ENCODE data around the gene MBOAT1.

DNA sequence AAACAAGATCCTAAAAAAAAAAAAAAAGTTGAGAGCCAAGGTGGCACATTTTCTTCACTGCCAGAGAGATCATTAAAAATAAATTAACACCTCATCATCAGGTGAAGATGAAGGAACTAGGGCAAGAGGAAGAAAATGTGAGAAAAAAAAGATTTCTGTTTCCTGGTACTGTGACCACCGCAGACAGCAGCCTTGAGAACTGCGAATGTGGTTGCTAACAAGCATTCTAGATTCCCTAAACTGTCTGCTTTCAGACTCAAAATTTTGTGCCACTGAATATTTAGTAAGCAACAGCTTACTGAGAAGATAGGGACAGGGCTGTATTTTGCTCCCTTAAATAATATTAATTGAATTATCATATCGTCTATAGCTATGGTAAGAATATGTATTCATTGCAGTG is 24.1 kb upstream of the MBOAT1 start:
- TF ChIP-seq CTCF (IDR thresholded peaks at IDR 0.05), result no peak
- no peak for TF ChIP-seq POLR2A (IDR thresholded peaks at IDR 0.05)
